ENCODE measurements around the gene ZNF408.
A peak's percentile ranks its signal among the peaks of the same experiment; 100 is the strongest.
"Not testable (repeated sequence)": the region's sequence is repeated elsewhere in the genome, so short reads cannot be mapped to it uniquely, and the experiment has no call there.

The ZNF408 gene

GRCh38 chr11:46700241-46701077 is at the start of gene ZNF408, which contains the start of gene ARHGAP1:
Gene ZNF408, plus strand, starts transcription at chr11:46701031. Its CDS starts 17 bp downstream, at chr11:46701048.
Gene ARHGAP1, minus strand, starts transcription at chr11:46700619. Its CDS starts 4,512 bp downstream, at chr11:46696107.
- DNase-seq (ENCODE audit: low spot score): peak; percentile 98

DNA sequence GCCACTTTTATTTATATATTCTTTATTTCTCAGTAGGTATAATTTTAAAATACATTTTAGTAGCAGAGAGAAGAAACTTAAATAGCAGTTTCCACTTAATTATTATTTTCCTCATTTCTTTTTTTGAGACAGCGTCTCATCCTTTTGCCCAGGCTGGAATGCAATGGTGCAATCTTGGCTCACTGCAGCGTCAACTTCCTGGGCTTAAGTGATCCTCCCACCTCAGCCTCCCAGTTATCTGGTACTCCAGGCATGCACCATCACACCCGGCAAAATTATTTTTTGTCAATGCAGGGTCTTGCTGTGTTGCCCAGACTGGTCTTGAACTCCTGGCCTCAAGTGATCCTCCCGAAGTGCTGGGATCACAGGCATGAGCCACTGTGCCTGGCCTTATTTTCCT is 45.2 kb upstream of the ZNF408 start:
- no peak for DNase-seq (ENCODE audit: low spot score)

- DNase-seq (ENCODE audit: low spot score): no peak
These were observed 43.6 kb upstream of the ZNF408 start for GRCh38 chr11:46657186-46657585.

DNA sequence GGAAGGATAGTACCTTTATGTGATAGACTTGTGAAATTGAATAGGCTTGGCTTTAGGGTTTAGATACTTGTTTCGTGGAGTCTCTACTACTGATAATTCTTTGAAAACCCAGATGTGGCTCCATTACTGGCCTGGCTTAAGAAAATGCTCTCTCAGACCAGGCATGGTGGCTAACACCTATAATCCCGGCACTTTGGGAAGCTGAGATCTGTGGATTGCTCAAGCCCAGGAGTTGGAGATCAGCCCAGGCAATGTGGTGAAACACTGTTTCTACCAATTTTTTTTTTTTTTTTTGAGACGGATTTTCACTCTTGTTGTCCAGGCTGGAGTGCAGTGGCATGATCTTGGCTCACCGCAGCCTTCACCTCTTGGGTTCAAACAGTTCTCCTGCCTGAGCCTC is 42.6 kb upstream of the ZNF408 start:
- DNase-seq (ENCODE audit: low spot score): no peak

DNA sequence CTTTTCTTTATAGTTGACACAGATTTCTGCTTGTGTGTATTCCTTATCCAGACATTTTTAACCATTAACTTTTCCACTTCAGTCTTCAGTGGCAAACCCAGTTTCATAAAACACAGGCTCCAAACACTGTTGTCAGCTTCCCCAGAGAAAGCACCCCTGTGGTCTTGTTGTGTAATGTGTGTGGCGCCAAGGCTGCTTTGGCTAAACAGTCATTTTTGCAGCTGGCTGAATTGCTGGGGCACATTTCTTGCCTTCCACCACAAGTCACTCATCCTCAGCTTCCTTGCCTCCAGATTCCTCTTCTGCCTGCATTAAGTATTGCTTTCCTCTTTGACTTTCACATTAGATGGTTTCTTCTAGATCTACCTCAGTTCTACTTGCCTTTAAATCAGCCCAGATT is 40.9 kb upstream of the ZNF408 start:
- DNase-seq (ENCODE audit: low spot score): no peak

- DNase-seq (ENCODE audit: low spot score): no peak
These were observed 39.0 kb upstream of the ZNF408 start for GRCh38 chr11:46661836-46662235.

DNA sequence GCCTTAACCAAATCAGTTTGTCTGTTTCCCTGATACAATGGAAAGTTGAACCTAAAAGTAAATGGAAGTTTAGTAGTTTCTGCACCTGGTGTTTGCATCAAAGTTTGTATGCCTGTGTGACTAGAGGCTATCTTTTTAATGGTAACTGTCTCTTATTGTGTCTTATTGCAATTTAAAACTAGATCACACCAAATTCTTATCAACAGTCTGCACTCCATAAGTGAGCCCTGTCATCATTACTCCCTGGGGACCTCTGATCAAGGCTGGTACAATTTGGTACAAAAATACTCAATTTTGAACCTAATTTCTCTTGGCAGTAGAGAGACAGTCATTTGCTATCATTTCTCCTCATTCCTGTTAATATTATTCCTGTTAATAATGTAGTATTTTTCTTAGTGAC is 38.5 kb upstream of the ZNF408 start:
- DNase-seq (ENCODE audit: low spot score): no peak

- DNase-seq (ENCODE audit: low spot score): no peak
These were observed 37.4 kb upstream of the ZNF408 start for GRCh38 chr11:46663277-46663940.

DNA sequence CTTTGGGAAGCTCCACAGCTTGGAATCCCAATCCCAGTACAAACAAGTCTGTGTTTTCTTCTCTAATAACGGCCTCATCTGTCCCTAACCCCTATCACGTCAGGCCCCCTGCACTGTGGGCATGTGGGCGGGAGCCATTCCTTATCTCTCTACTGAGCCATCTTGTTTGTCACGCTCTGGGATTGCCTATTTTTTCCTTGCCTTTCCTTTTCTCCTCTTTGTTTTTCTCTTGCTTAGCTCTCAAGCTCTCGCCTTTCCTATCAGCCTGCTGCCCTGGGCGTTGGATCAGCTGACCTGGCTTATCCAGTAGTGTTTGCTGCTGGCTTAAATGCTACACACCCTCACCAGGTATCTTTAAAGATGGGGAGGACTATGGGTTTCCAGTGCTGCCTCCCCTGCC is 36.2 kb upstream of the ZNF408 start:
- no peak for DNase-seq (ENCODE audit: low spot score)

- no peak for DNase-seq (ENCODE audit: low spot score)
These were observed 35.5 kb upstream of the ZNF408 start for GRCh38 chr11:46665356-46665755.

DNA sequence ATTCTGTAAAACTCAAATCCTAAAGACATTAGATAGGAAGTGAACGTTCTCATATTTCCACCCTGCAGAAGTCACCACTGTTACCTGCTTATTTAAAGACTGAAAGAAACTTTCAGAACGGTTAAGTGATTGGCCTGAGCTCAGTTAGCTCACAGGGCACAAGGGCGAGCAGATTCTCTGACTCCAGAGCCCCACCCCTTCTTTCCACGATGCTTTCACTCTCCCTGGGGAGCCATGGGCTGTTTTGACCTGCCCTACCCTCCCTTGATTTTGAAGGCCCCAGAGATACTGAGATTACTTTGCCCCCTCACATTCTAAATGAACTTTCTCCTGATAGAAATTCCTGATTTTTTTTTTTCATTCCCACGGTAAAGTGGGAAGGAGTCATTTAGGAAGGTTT is 34.3 kb upstream of the ZNF408 start:
- no peak for DNase-seq (ENCODE audit: low spot score)

GRCh38 chr11:46667043-46667481 is 33.8 kb upstream of the ZNF408 start:
- no peak for DNase-seq (ENCODE audit: low spot score)

- no peak for DNase-seq (ENCODE audit: low spot score)
These were observed 32.2 kb upstream of the ZNF408 start for GRCh38 chr11:46668480-46669085.

DNA sequence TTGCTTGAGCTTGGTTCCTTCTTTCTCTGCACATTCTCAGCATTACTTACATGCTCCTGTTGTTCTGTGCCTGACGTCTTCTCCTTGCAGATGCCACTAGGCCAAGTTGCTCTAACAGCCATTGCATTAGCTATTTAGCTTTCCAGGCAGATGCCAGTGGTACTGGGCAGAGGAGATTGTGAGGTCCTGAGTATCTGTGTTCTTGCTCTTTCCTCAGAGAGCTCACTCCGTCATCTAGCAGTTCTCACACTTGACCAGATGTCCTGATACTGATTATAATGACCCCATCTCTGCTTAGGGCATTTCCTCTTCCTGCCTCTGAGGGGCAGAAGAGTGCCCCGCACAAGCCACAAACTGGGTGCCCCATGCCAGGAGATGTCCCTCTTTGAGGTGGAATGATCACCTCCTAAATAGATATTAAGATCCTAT is 31.1 kb upstream of the ZNF408 start:
- no peak for DNase-seq (ENCODE audit: low spot score)

DNA sequence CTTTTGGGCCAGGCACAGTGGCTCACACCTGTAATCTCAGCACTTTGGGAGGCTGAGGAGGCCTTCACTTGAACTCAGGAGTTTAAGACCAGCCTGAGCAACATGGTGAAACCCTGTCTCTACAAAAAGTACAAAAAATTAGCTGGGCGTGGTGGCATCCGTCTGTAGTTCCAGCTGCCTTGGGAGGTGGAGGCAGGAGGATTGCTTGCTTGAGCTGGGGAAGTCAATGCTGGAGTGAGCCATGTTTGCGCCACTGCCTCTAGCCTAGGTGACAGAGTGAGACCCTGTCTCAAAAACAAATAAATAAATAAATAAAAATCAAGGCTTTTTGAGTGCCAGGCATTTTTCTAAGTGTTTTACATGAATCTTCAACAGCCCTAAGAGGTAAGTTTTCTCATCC is 30.3 kb upstream of the ZNF408 start:
- not testable (repeated sequence) for DNase-seq (ENCODE audit: low spot score)

DNA sequence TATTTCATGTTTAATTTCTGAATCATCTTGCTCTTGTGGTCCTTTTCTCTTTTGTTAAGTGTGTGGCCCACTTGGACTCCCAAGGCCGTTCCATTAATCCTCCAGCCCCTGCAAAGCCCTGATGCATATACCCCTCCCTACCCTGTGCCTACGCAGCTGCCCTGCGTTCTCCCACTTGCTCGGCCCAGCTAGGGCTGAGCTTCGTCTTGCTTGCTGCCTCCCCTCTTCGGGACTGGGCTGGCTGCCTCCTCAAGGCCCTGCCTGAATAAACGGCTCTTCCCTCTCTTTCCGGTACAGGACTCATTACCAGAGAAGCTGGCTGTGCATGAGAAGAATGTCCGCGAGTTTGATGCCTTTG is 28.9 kb upstream of the ZNF408 start:
- DNase-seq (ENCODE audit: low spot score): no peak

GRCh38 chr11:46672381-46672839 is 28.4 kb upstream of the ZNF408 start:
- no peak for DNase-seq (ENCODE audit: low spot score)

GRCh38 chr11:46673713-46674462 is 26.9 kb upstream of the ZNF408 start:
- DNase-seq (ENCODE audit: low spot score): no peak

GRCh38 chr11:46674463-46675287 is 26.2 kb upstream of the ZNF408 start:
- no peak for DNase-seq (ENCODE audit: low spot score)

- DNase-seq (ENCODE audit: low spot score): peak; percentile 75
These were observed 25.5 kb upstream of the ZNF408 start for GRCh38 chr11:46675288-46675851.

- no peak for DNase-seq (ENCODE audit: low spot score)
These were observed 24.9 kb upstream of the ZNF408 start for GRCh38 chr11:46675949-46676348.
